ENCODE data around the gene CHI3L2. TPM values are rescaled to one million over a fixed set of nuclear protein-coding genes. Genes with fewer than 3 reads are reported as not detected.

Gene CHI3L2, protein sequence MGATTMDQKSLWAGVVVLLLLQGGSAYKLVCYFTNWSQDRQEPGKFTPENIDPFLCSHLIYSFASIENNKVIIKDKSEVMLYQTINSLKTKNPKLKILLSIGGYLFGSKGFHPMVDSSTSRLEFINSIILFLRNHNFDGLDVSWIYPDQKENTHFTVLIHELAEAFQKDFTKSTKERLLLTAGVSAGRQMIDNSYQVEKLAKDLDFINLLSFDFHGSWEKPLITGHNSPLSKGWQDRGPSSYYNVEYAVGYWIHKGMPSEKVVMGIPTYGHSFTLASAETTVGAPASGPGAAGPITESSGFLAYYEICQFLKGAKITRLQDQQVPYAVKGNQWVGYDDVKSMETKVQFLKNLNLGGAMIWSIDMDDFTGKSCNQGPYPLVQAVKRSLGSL
- total RNA-seq: 5.5 TPM

DNA sequence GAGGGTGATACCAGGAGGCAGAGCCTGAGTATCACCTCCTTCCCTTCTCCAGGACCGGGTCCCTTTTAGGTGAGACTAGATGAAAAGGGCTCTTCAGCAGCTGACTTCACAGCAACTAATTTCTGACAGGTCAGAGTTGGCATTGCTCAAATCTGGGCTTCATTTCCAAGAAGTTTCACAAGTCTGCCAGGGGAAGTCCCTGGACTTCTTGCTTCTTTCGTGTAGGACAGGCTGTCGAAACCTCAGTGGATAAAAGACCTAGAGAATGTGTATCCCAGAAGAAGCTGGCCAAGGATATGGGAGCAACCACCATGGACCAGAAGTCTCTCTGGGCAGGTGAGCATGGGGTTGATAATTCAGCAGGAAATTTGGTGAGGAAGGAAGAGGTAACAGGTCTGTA, at the start of gene CHI3L2:
TSS of gene CHI3L2 (plus strand) at position 280 of the 400 bp plus-strand sequence. CDS start at position 297, 17 bp downstream.
- no peak for DNase-seq

DNA sequence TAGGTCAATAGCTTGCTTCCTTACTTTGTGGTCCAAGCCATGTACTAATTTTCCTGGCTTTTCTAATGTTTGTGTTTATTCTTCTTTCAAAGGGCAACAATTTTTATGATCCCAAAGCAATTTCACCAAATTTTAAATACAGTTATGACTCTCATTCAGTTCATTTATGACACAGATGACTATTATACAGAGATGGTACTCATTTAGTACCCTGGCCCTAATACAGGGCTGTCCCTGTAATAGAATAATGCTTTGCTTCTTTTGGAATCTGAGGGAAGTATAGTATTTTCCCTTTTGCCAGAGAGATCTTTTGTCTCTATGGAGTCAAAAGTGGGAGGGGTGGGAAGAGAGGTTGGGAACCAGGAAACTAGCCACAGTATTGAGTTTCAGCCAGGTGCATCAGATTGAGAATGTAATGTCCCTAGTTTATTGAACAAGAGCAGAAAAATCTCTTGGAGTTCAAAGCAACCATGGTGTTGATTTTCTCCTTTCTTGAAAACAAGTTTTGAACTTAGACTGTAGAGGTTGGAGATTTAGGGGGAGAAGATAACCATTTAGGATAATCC, 47.5 kb upstream of the CHI3L2 start:
- no peak for DNase-seq

DNA sequence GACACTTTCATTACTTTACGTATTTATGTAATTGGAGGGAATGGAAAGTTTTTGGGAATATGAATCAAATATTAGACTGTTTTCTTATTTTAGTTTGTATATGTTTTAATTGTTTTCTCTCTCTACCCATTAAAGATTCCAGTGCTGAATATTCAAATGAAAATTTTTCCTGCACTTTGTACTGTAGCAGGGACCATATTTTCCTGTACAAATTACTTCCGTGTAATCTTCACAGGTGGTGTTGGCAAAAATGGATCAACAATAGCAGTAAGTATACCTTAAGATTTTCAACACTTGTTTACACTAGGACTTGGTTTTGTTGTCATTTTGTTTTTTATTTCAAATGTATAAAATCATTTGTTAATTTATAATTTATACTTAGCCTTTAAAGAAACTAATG, 45.5 kb upstream of the CHI3L2 start:
- DNase-seq: no peak

DNA sequence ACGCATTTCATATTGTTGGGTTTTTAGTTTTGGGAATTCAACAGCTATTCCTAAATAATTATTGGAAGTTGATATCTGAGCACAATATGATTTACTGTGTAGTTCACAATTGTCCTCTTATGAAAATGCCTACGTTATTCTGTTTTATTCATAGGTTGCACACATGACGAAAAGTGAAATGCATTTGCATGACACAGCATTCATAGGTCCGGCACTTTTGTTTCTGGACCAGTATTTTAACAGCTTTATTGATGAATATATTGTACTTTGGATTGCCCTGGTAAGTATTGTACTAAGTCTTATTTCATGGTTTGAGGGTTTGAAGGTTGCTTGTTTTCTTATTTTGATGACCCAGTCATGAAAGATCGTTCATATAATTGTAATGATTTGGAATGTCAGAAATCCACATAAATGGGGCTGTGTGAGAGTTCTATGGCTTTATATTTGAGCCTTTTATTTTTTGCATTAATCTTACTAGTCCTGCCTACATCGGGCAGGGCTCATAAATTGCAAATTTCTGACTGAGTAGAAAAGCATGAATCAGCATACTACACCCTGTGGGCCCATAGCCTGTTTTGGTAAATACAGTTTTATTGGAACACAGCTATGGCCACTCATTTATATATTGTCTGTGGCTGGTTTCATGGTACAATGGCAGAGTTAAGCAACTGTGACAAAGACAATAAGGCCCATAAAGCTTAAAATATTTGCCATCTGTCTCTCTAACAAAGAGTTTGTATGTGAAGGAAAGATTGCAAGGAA, 44.0 kb upstream of the CHI3L2 start:
- no peak for DNase-seq

DNA sequence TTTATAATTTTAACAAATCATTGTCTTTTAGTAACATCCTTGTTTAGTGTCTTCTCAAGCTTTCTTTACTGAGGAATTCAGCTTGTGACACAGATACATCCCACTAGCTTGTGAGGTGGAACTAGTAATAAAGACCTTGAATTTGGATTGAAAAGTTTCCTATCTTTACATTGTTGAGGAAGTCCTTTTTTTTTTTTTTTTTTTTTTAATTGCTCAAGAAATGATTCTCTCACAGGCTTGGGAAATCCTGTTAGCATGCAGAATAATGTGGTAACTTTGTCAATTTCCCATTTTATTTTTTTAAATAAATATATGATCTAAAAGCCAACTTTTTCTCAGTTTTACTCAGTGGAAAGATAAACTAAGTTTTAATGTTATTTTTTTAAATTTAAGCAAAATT, 42.9 kb upstream of the CHI3L2 start:
- DNase-seq: no peak

DNA sequence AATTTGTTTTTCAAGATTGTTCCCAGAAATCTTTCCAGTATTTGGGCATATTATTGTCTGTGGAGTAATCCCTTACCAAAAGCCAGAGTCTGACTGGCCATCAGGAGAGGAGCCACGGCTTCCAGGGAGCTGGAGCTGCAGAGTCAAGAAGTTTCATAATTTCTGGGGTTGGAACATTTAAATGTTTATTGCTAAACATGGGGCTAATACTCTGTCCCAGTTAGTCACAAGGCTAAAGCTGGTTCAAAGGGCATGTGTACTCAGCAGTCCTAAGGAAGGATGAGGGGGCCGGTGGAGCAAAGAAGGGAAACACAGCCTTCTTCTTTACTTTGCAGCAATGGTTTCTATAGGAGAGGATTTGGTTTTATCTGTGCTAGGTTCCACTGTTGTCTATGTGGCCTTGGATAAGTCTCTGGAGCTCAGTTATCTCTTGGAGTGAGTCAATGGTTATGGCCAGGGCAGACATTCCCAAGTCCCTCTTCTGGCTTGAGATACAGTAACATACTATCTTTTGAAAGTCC, 36.5 kb upstream of the CHI3L2 start:
- DNase-seq: no peak

DNA sequence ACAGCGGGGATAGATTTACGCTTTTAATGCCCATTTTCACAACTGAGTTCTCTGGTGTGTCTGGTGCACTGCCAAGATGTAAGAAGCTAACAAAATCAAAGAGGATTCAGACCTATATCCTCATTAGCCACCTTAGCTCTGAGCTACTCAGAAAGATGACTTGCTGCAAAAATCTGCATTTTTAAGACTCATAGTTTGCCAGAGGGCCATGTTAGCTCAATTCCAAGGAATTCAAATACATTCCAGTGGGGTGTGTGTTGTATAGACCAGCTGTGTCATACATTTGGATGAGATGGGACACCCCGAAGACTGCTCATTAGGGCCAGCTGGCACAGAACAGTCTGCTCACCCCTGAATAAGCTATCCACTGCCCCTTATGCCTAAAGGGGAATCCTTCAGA, 36.0 kb upstream of the CHI3L2 start:
- peak; percentile 21 for DNase-seq

DNA sequence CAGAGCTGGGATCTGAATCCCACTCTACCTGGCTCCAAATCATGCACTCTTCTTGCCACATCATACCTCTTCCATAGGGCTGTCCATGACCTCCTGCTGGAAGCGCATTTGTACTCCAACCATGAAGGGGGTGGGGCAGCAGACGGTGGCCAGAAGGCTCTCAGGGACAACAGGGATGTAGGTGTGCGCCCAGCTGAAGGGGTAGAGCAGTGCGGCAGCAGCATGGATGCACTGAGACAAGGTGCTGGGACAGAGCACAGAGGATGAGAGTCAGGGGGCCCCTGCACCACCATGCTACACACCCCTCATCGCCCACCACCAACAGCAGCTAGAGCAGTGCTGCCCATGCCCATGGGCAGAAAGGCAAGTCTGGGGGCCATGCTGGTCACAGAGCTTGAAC, 35.4 kb upstream of the CHI3L2 start:
- no peak for DNase-seq

DNA sequence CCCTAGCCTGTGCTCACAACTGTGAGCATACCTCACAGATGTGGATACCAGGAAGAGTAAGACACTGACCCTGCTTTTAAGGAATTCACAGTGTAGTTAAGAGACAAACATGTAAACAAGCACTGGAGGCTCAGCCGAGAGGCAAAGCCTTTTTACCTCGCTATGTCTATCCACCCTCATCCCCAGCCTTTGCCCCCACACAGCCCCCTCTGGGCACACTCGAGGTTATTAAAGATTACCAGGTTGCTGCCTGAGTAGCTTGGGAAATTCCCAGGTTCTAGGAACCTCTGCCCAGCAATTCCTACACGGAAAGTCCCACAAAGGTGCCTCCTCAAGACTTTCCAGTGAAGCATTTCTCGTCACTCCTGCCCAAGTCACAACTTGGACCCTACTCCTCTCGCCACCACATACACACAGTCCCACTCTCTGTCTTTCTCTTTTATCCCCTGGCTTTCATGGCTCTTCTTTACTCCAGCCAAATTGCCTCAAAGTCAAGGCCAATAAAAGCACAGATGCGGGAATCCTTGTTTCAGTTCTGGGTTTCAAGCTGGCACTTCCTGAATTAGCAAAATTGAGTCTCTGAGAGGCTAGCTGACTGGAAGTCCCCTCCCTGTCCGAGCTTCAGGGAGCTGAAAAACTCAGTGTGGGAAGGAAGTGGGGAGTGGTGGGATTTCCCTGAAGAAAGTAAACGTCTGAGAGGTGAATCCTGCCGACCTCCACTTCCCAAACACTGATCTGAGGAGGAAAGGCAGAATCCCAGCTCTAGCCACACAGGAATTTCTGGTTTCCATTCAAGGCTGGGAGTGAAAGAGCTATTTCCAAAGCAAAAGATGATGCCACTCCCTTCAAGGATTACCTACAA, 34.6 kb upstream of the CHI3L2 start:
- no peak for DNase-seq

DNA sequence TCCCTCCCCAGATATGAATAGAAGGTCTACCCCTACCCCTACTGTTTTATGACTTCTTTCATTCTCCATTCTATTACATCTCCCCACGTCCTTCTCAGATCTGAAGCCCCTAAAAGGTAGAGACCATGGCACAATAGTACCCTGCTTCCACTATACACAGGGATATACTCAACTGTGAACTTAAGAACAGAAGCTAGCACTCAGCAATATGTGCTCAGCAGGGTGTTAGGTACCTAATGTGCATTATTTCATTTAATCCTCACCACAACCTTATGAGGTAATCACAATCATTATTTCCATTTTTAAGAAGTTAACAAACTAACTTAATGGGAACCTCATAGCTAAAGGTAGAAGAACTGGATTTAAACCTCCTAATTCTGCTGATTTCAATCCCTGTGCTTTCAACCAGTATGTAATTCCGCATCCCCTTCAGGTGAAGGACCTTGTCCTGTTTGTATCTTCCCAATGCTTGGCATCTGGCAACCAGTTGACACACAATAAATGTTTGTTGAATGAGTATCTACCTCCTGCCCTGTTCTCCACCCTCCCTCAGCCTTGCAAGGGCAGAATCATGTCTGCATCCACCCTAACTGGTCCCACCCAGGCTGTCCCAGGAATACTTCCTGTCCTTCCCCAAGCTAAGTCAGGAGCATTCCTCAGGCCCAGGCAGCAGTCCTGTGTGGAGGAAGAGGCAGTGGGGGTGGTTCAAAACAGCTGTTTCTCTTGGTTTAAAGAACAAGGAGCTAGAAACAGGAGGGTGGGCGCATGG, 33.6 kb upstream of the CHI3L2 start:
- DNase-seq: no peak

DNA sequence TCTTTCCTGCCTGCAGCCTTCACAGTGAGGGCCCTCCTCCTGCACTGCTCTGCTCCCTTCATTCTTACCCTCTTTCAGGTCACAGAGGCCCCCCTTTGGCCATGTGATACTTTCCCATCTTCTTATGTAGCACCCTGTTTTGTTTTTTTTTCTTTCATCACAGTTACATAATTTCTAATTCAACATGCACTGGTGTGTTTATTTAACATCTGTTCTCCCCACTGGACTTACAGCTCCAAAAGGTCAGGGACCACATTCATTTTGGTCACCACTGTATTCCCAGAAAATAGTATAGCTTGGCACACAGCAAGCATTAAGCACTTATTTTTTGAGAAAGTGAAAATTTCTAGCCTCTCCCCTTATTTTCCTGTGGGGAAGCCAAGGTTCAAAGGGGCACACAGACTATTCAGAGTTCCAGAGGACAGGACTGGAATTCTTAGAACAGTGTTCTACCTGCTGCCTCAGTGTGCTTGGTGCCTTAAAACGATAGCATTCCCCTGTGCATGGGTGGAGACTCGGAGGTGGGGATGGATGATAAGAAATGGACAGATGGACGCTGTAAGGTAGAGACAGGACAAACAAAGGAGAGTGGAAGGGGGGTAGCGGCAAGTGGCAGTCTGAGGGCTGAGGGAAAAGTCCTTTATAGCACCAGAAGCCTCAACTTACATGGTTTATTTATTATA, 32.4 kb upstream of the CHI3L2 start:
- no peak for DNase-seq

DNA sequence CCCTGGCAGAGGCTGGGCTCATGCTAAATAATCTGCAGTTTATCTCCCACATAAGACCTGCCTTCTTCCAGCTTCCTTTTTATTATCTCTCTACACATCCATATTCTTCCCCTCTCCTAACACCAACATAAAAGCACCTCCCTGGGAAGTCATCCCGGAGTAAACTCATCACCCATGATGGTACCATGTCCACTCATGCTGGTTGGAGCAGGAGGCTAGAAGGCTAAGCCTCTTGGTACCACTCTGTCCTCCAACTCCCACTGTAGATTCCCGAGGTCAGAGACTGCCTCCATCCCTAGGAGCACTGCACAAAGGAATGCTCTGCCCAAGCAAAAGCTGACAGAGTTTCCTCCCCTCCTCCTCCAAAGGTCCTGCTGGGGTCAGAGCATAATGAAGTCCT, 31.3 kb upstream of the CHI3L2 start:
- DNase-seq: no peak

DNA sequence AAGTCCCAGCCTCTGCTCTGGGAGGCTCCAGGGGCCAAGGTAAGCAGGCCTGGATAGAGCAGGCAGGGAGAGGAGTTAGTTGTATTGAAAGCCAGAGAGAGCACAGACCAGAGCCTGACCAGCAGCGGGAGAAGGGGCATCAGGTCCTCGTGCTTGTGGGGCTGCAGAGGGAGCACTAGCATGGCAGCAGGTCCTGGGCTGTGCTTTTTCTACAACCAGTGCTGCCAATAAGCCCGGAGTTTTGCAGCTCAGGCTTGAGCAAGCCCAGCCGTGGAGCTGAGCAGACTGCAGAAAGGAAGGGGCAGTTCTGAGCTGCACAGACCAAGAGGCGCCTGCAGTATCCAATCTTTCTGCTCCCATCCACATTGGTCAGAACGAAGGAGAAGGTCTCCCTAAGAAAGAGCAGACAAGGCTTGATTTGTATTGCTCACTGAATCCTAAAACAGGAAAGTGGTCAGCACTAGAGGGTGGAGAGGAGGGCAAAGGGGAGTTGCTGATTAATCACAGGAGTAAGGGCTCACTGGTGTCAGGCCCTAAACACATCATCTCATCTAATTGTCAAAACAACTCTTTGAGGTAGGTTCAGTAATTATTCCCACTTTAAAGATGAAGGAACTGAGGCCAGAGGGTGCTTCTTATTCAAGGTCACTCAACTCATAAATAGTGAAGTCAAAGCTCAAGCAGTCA, 29.8 kb upstream of the CHI3L2 start:
- DNase-seq: no peak

DNA sequence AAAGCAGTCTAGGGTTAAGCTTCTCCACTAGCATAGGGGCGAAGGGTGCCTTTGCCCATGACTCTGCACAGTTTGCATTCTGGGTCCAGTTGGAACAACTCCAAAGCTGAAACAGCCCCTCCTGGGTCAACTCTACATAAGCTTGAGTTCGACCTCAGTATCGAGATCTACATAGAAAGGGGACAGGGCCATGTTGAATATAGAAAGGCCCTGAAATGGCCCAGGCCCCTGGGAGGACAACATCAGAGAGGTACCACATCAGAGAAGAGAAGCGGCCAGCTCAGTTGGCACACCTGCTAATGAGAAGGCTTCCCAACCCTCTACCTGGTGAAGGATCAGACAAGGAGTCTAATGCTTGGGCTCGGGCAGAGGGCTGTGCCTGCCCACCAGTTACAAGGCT, 28.7 kb upstream of the CHI3L2 start:
- DNase-seq: no peak

DNA sequence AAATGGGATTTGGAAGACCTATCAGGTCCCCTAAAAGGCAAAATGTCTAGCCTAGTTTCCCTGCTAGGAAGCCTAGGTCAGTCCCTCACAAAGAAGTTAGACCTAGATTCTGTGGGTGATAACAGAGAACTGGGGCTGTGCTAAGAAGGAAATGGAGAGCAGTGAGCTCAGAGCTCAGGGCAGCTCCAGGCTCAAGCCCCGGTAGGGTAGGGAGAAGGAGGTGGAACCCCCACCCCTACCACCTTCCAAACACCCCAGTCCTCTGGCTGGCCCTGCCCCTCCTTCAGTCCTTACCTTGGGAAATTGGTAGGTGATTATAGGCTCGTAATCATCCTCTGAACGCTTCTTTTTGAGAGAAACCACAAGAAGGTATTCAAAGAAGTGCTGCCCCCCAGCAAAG, 28.2 kb upstream of the CHI3L2 start:
- DNase-seq: no peak

DNA sequence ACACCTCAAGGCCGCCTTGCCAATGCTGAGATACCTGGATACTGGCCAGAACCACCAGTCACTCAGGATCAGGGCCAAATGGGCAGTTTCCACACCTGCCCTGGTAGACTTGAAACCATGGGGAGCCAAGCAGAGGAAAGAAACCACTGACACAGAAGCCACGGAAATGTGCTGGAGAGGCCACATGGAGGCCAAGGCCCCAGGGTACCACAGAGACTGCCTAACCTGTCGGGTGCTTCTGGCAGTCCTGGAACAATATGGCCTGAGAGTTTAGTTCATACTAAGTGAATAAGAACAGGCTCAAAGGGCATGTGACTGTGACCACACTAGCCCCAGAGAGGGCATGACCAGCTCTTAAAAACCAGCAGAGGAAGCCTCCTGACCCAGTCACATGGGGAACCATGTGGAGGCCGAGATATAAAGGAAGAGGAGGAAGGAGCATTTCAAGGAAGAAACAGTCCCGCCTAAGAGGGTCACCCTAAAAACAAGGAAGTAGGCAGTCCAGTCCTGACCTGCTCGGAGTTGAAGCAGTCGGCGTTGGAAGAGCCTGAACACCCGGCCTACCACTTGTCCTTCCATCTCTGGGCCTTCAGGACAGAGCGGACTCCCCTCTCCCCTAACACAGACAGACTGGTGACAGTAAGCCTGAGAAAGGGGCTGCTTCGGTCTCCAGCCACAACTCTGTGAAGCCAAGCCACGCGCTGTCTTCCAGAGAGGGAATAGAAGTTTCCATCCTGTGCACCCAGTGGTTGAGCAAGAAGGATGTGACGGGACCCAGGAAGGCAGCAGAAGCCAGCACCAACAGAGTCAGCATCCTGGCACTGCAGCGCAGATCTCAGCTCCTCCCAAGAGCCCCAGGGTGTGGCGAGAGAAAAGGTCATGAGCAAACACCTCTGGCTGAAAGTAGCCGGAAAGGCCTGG, 27.4 kb upstream of the CHI3L2 start, which contains the start of gene DENND2D:
TSS of gene DENND2D (minus strand) at position 766 of the 921 bp plus-strand sequence. CDS start at position 579, 187 bp downstream.
- no peak for DNase-seq

DNA sequence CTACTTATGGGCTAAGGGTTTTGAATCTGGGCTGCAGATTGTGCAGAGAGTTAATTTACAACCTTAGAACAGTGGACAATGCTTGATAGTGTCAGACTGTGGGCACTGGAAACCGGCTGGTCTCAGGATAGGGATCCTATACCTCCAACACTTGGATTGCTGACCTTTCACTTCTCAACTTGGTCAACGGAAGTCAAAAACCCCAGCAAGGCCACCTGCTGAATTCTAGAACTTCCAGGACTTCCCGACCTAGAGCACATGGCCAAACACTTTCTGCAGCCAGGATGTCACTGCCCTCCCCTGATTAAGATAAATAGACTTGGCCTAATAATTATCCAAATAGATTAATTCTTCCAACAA, 26.7 kb upstream of the CHI3L2 start:
- DNase-seq: no peak

DNA sequence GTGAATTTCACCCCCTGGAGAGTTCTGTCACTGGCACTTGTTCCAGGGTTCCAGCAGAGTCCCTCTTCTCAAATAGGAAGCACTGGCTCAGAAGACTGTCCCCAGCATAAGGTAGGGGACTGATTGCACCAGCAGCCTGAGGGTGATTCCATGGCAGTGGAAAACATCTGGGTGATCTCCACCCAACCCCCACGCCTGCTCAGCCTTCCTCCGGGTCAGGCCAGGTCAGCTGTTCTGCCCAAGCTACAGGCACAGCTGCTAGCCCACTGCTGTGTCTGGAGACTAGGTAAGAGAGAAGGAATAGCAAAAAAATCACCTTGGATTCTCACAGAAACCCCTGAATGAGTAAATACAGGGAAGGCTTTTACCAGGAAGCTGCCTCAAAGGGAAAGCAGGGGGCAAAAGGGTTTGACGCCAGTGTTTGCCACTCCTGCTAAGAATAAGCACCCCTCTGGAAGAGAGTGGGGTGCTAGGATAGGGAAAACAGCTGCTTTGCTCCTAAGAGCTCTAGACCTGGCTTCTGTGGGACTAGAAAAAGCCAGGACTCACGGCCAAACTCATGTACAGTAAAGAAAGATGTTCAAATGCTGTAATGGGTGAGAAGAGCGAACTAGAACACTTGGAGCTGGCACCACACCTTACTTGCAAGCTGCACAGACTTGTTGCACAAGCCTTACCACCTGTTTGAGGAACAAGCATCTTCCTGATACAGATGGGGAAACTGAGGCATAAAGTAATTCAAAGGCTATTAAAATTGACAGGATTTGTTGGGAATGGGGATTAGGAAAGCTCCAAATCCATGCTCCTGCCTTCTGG, 26.0 kb upstream of the CHI3L2 start:
- DNase-seq: no peak
